T-helper 2 cell treated with Interferon-gamma antibody and Interleukin-4, amounts not matched to agents 100 ng/mL and 5 ng/mL, for 36 hours (primary cell): Measurements from ENCODE around the gene ALOX5AP. TPM values are rescaled to one million over a fixed set of nuclear protein-coding genes. Genes with fewer than 3 reads are reported as not detected.

ENCODE experiments used
- intact Hi-C: fragments of 100-400 bp; cut with micrococcal nuclease; formaldehyde crosslinking; loops from one replicate; pipeline ENCODE4 v1.15.1; 2023
- total RNA-seq: library from RNA; stranded (reverse); gene quantifications from 2 replicates; pipeline ENCODE4 v1.2.3, GENCODE V29; 2022

The ALOX5AP gene
- total RNA-seq, 1 donor from 2014 or later: 118 TPM

DNA sequence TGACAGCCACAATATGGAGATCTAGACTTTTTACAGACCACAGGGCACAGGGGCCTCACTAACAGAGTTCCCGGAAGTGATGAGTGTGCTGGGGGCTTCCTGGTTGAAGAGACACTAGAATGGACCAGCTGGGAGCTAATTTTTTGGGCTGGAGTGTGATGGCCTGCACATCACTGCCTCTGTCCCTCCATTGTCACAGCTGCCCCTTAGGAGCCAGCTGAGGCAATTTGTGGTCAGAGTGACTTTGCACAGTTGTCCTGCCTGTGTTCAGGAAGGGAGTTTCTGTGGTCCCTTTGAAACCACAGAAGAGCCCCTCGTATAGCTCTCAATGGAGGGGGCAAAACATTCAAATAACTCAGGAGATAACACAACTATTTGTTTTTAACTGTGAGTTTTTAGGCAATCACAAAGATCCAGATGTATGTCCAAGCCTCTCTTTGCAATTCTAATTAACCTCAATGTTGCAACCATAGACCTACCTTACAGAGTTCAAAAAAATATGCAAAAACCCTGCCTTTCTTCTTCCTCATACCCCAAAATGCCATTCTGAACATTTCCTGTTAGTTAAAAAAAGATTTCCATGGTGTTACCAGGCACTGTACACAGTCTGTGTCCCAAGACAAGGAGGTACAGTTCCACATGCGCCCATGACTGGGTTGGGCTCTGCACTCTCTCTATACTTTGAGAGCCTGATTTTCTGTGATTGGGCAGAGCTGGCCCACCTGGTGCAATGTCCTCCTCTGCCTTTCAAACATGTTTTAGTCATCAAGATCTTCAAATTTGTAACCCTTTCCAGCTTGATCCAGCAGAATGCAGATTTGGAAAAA is 2.4 kb downstream of the ALOX5AP start:
- intact Hi-C loops: no loop called here

DNA sequence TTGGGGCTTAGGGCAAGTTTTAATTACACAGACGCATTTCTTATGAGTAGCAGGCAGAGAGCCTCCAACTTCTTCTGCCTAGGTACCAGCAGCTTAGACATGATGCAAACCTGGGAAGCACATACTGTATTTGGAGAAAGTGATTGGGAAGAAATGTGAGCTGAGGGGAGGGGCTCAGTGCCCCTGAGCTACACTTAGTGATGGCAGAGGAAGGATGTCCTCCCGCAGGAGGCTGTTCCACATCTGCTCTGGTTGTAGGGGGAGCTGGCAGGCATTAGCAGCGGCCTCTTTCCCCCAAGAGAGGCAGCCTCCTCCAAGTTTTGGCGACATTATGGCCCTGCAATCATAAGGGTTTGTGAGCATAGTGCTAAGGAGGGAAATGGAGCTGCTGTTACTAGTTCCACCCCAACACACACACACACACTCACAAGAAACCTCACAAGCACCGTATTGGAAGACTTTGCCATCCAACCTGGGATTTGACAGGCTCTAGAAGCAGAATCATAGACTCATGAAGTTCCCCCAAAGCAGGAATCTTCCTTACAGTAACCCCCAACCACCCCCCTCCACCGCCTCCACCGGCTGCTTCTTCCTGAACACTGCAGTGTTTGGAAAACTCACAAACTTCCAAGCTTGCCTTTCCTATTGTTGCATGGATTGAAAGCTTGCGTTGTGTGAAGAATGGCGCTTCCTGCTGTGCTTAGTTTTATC is 3.3 kb downstream of the ALOX5AP start:
- intact Hi-C loops: no loop called here

DNA sequence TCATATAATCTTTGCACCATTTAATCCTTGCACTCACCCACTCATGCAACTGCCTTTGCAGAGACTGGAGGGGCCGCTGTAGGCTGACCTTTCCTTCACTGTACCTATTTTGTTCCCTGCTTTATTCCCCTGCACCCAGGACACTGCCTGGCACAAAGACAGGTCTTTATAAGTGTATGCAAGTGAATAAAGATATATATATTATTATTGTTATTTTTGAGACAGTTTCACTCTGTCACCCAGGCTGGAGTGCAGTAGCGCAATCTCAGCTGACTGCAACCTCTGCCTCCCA is 3.8 kb downstream of the ALOX5AP start:
- intact Hi-C loops: no loop called here

DNA sequence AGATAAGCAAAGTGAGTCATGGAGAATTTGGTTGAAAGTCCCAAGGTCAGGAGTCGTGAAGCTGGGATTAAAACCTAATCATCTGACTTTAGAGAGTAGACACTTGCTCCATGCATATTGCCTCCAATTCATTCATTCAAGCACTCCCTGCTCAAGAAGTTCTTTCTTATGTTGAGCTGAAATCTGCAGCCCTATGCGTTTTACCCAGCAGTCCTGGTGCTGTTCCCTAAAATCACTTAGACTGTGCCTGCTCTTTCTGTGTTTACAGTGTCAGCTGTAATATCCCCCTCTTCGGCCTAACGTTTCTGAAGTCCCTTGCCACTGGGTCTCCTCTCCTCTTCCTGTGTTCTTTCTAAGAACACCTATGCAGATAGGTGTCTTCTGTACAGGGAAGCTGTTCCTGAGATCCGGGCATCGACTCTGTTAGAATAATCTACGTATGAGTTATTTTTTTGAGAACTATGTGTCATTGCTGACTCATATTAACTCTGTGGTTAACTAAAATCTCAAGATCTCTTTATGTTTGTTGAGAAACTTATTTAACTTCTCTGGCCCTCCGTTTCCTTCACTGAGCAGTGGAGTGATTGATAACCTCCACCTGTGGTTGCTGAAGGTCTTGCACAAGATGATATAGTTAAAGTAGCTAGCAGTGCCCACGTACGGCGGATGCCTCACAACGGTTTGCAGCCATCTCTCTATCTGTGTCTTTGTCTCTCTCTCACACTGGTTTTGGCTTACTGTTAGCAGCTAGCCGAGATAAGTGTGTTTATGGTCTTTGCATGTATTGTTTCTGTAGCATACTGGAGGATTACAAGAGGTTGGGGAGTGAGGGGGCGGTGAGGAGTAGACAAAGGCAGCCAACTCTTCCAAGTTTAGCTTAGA is 4.7 kb downstream of the ALOX5AP start:
- intact Hi-C loops: loop anchor here (1.0 to 10.0 kb wide), 11 partner anchors 35 to 803 kb away; partner anchors contain the start of genes HMGB1, HSPH1 and USPL1

DNA sequence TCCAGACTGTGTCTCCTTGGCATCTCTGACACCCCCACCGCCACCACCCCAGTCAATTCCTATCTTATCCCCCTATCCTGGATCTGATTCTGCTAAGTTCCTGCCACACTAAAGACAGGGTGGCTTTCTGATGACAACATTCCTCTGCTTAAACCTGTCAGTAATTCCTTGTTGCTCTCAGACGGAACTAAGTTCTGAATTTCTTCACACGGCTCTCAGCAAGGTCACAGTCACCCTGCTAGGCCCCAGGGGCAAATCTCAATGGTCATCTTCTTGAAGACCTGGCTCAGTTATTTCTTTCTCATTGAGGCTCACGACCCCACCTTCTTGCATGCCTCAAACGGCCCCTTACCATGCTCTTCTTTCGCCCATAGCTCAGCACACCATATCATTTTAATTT is 7.6 kb downstream of the ALOX5AP start:
- intact Hi-C loops: loop anchor here (5.0 to 10.0 kb wide), 4 partner anchors 304 to 806 kb away; partner anchors contain the start of gene HSPH1

DNA sequence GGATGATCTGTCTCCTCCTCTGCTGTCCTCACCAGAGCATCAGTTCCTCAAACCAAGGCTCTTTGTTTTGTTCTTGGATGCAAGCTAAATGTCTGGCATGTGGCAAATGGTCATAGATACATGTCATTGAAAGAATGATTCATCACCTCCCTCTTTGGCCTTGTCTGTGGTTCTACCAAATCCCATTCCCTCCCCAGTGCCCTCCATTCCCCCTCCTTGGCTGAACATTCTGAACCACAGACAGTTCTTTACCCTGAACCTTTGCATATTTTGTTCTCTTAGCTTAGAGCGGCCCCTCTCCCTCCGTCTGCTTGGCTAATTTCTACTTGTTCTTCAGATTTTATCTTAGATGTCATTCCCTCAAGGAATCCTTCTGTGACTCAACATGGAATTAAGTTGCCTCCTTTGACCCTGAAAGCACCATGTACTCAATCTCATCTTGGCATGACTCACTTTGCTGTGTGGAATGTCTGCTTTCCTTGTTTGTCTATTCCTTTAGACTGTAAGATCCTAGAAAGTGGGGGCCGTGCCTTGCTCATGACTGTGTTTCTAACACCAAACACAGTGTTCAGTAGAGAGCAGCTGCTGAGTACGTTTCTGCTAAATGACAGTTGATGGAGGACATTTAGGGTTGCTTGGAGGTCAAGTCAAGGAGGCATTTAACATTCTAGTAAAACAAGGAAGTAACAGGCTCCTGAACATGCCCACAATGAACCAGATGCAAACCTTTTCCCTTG is 8.1 kb downstream of the ALOX5AP start:
- intact Hi-C loops: loop anchor here (1.0 to 10.0 kb wide), 6 partner anchors 8 to 806 kb away; partner anchors contain the start of genes ALOX5AP and HSPH1

DNA sequence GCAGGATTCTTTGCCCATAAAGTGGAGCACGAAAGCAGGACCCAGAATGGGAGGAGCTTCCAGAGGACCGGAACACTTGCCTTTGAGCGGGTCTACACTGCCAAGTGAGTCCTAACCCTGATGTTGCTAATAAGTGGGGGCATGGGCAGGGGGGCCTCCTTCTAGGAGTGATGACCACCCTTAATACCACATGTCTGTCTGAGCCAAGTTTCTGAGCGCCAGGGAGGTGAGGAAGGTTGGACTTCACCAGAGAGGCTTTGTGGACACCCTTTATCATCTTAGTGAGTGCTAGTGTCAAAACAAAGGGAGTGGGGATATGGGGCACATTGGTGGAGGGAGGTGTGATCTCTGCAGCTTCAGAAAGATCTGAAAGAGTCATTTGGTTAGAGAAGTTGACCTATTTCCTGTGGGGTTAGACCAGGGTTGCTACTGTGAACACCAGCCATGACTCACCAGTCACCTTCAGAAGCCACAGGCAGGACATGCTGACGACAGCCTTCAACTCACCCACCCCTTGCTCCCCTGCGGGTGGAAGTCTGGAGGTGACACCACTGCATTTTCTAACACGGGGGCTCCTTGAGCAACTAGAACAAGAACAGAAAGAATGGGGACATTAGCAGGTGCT is 8.8 kb downstream of the ALOX5AP start:
- intact Hi-C loops: loop anchor here (1.0 to 10.0 kb wide), 6 partner anchors 9 to 807 kb away; partner anchors contain the start of genes ALOX5AP and HSPH1

DNA sequence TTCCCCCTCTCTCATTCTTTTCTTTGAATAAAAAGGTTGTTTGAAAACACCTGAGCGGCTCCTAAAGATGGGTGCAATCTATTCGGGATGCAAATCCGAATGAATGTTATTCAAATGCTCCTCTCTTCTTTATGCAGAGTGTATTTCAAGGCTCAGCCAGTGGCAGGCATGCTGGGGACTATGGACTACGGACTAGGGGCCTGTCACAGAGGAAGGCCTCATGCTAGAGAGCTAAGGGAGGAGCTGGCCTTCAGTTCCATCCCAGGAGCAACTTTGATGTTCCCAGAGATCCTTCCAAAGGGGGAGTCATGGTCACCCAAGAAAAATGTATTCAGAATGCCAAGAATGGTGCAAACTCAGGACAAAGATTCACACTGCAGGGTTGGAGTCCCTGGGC is 9.3 kb downstream of the ALOX5AP start:
- intact Hi-C loops: loop anchor here (1.0 to 10.0 kb wide), 6 partner anchors 9 to 807 kb away; partner anchors contain the start of genes ALOX5AP and HSPH1

DNA sequence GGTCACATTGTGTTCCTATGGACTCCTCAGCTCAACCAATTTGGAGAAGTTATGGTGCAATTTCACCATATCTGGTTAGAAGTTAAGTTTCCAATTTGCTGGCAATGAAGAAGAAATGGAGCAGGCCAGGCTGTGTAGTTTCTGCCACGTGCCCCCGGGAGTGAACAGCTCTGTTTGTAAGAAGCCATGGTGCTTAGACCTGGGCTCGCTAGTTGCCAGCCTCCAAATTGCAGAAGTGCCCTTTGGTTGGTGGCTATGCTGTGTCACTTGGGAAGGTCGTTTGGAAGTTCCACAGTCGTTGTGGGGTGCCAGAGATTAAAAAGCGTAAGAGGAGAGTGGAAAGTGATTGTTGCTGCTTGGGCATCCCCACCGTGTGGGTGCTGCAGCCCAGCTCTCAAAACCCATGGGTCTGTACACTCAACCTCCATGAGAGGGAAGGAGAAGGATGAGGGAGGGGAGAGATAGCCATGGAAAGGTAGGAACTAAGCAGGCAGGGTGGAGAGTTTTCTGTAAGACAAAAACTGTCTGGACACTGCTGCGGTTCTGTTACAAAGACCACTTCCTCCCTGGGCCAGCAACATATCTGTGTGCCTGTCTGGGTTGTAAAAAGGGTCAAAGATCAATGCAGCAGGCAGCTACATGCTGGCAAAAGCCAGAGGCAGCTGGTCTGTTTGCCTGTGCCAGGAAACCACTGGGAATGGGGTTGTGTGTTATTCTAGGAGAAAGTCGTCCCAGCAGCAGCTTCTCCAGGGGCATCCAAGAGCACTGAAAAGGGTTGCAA is 10.8 kb downstream of the ALOX5AP start:
- intact Hi-C loops: loop anchor here (10.0 kb wide), 1 partner anchor 371 kb away; no protein-coding TSS in a partner anchor

DNA sequence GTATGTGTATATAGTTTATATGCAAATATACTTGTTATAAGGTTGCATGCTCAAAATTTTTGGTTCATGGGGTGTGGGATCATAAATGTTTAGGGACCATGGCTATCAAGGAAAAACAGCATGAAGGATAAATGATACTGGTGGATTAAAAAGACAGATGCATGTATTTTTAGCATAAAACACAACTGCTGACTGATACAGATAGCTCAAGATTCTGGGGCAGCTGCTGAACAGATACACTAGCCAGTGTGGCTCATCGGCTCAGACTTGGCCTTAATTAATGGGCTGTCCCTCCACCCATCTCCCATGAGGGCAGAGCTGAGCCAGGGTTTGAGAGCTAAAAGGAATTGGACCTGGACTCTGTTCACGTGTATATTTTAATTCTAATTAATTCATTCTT is 11.4 kb downstream of the ALOX5AP start:
- intact Hi-C loops: loop anchor here (10.0 kb wide), 1 partner anchor 372 kb away; no protein-coding TSS in a partner anchor

DNA sequence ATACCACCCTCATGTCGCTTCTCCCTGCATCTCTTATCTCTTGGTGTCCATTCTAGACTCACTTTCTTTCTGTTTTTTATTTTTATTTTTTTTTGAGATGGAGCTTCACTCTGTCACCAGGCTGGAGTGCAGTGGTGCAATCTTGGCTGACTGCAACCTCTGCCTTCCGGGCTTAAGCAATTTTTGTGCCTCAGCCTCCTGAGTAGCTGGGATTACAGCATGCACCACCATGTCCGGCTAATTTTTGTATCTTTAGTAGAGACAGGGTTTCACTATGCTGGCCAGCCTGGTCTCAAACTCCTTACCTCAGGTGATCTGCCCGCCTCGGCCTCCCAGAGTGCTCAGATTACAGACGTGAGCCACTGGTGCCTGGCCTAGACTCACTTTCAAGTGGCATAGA is 12.5 kb downstream of the ALOX5AP start:
- intact Hi-C loops: loop anchor here (10.0 kb wide), 1 partner anchor 373 kb away; no protein-coding TSS in a partner anchor

DNA sequence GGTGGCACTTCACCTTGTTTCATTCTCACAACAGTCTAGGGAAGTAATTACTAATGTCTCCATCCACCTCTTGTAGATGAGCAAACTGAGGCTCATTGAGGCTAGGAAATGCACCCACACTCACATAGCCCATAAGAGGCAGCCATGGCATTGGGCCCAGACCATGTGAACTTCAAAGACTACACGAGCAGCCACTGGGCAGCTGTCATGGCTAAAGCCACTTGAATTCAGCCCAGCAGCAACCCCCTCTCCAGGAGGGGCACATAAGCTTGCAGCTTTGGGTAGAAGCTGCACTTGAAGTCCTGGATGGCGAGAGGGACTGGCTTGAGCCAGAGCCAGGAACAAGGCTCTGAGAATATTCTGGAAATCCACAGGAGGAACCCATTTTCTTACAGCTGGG is 13.4 kb downstream of the ALOX5AP start:
- intact Hi-C loops: loop anchor here (10.0 kb wide), 1 partner anchor 374 kb away; no protein-coding TSS in a partner anchor

DNA sequence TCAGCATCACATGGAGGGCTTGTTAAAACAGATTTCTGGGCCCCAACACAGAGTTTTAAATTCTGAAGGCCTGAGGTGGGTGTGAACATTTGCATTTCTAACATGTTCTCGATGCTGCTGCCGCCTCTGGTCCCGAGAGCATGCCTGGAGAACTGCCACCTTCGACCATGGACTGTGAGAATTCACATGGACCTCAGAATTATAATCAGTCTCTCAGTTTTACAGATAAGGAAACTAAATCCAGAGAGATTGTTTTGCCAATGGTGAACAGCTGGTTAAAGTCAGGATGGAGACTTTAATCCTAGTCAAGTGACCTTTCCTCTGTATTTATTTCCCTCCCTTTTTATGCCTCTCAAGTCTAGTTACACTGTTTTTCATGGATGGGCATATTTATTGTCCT is 14.7 kb downstream of the ALOX5AP start:
- intact Hi-C loops: no loop called here

DNA sequence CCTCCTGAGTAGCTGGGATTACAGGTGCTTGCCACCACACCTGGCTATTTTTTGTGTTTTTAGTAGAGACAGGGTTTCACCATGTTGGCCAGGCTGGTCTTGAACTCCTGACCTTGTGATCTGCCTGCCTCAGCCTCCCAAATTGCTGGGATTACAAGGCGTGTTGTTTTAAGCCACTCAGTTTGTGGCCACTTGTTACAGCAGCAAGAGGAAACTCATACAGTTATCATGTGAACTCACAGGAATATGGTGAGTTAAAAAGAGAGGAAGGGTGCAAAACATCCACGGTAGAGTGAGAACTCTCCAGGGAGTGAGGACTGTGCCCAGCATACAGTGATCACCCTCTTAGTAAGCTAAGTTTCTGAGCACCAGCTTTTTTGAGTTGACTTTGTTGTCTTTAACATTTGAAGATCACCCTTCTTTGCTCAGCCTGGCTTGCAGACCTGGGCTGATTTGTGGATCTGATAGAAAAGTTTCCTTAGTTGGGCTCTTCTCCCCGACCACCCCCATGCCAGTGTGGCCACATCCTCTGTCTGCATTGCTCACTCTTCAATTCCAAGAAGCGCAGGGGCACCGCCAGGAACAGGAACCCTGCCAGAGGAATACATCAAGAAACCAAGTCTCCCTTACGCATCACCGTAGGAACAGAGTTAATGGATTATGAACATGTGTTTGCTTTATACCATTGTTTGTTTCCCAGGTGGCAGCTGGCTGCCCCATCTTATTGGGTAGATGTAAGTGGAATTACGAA is 16.0 kb downstream of the ALOX5AP start:
- intact Hi-C loops: no loop called here

DNA sequence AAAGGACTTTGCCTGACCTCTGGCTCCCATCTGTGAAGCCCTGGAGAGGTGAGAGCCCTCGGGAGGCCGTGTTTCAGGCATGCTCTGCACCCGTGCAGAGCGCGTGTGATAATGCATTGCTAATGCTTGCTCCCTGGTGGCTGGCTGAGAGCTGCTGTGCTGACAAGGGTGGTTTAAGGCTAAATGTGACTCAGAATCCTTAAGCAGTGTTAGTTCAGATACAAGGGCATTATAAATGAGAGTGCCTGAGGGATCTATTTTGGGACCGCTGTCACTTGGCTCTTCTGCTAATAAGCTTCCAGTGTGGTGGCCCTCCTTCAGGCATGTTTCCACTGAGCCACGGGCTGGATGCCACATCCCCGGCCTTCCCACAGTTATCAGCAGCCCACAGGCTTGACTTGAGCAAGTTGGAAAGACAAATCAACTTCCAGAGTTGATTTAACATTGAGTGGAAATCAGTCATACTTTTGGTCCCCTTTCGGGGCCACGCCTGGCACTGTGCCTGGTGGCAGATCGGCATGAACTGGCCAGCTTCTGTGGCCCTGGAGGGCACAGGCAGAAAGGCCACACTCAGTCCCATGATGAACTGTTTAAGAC is 17.0 kb downstream of the ALOX5AP start:
- intact Hi-C loops: no loop called here

DNA sequence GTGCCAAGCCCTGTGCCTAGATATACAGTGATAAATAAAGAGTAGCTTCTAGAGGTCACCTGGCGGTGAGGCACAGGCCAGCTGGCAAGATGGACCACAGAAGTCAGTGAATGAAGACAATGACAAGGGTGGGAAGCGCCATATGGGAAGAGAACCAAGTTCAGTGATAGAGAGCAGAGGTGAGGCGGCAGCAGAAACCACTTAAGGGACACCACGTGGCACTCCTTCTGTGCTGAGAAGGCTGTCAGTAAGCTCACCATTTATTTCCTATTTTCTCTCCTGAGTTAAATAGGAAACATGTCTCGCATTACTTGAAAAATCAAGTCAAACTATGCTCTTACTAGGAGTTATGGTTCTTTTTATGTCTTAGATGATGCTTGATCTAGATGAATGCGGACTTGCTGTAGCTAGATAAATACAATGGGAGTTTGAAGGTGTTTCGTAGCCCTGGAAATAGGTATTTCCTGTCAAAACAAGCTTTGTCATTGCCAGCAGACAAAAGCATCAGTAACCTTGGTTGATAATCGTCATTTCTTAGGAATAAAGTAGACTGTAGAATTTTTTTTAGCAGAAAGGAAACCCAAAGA is 17.8 kb downstream of the ALOX5AP start:
- intact Hi-C loops: no loop called here

DNA sequence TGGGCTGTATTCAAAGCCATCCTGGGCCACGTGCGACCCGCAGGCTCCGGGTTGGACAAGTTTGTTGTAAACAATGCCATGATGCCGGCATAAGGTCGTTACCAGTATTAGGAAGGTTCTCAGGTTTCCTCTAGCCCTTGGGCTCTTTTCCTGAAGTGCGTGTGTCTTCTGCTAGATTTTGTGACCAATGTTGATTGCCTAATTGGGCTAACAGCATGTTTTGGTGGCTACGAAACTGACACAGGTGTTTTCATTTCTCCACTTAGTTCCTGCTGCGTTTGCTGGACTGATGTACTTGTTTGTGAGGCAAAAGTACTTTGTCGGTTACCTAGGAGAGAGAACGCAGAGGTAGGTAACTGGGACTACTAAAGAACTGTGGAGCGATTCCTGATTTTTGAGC is 20.3 kb downstream of the ALOX5AP start:
- intact Hi-C loops: no loop called here
